AG04449 (cell line): ENCODE measurements around the gene CHST11.

ENCODE experiments used
- CTCF ChIA-PET: fragments of 350-600 bp; formaldehyde crosslinking; extraction: SDS; loops from one replicate; lab custom pipeline; 2021; ENCODE audit warnings: antibody characterized with exemption; lab: Yijun Ruan, JAX
- POLR2A ChIA-PET: fragments of 400-600, 350-600 bp; formaldehyde crosslinking; extraction: SDS; loops from one replicate; lab custom pipeline; 2020; ENCODE audit warnings: antibody characterized with exemption, inconsistent platforms; lab: Yijun Ruan, JAX
- DNase-seq: peaks from one replicate; pipeline ENCODE4 v3.0.0-alpha.2; 2010; ENCODE audit warnings: low read depth, low spot score
- H3K4me3 ChIP-seq: 2 replicates; pipeline ENCODE4 v1.5.1; 2011; ENCODE audit warnings: low read depth, mild to moderate bottlenecking, control low read depth, low read length
- TF ChIP-seq, protein P1 (sequence below): IDR thresholded peaks from one replicate; pipeline ENCODE4 v1.5.1; 2011; ENCODE audit warnings: mild to moderate bottlenecking, moderate library complexity, low read length, control low read depth, inconsistent platforms; ENCODE audit not compliant: insufficient read depth; ENCODE audit errors: missing control alignments

The CHST11 gene

GRCh38 chr12:104626069-104626837, 169.5 kb downstream of the CHST11 start:
- H3K4me3 ChIP-seq, result no peak overlapping the region
- TF ChIP-seq, protein P1, sequence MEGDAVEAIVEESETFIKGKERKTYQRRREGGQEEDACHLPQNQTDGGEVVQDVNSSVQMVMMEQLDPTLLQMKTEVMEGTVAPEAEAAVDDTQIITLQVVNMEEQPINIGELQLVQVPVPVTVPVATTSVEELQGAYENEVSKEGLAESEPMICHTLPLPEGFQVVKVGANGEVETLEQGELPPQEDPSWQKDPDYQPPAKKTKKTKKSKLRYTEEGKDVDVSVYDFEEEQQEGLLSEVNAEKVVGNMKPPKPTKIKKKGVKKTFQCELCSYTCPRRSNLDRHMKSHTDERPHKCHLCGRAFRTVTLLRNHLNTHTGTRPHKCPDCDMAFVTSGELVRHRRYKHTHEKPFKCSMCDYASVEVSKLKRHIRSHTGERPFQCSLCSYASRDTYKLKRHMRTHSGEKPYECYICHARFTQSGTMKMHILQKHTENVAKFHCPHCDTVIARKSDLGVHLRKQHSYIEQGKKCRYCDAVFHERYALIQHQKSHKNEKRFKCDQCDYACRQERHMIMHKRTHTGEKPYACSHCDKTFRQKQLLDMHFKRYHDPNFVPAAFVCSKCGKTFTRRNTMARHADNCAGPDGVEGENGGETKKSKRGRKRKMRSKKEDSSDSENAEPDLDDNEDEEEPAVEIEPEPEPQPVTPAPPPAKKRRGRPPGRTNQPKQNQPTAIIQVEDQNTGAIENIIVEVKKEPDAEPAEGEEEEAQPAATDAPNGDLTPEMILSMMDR, result no peak
- CTCF ChIA-PET, result interaction anchor here (1.0 kb wide), 1 partner anchor 244 kb away, joined by 3 read pairs; no protein-coding TSS in a partner anchor
- POLR2A ChIA-PET, result interaction anchor here (0.7 kb wide), 1 partner anchor 450 kb away, joined by 5 read pairs; no protein-coding TSS in a partner anchor
- no peak for DNase-seq

DNA sequence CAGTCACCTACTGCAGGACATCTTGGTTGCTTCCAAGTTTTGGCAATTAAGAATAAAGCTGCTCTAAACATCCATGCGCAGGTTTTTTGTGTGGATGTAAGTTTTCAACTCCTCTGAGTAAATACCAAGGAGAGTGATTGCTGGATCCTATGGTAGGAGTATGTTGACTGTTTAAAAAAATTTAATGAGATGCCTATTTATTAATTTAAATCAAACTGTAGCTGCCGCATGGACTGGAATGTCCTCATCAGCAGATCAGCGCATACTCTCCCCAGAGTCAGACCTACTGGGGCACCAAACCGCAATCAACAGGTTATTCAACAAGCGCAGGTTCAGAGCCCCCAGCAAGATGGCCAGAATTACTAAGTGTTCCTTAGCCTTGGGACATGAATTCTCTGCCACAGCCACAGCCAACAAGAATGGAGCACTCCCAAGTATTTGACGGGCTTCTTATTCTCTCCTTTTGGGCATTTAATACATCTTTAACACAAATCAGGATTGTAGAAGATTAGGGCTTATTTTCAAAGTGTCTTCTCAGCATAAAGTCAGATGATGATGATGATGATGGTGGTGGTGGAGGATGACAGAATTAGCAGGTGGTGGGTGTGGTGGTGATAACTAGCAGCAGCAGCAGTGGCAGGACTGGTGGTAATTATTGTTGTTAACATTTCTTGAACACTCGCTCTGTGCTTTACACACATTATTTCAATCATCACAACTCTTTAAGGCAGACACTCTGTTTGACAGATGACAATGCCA, 170.7 kb downstream of the CHST11 start:
- TF ChIP-seq, protein P1, result no peak
- CTCF ChIA-PET, result interaction anchor here (0.8 to 1.5 kb wide), 2 partner anchors 10 to 246 kb away, joined by 3 read pairs; no protein-coding TSS in a partner anchor
- DNase-seq, result no peak
- no peak overlapping the region for H3K4me3 ChIP-seq
- POLR2A ChIA-PET, result no interaction called here

- no peak for DNase-seq
- TF ChIP-seq, protein P1, result no peak
- H3K4me3 ChIP-seq, result no peak overlapping the region
- CTCF ChIA-PET, result interaction anchor here (1.5 kb wide), 1 partner anchor 9 kb away, joined by 3 read pairs; no protein-coding TSS in a partner anchor
- POLR2A ChIA-PET, result no interaction called here
These were observed 171.5 kb downstream of the CHST11 start for GRCh38 chr12:104627990-104628830.

- DNase-seq, result no peak
- CTCF ChIA-PET, result interaction anchor here (1.5 kb wide), 1 partner anchor 8 kb away, joined by 3 read pairs; no protein-coding TSS in a partner anchor
These were observed 172.0 kb downstream of the CHST11 start for GRCh38 chr12:104628831-104629135.

GRCh38 chr12:104630230-104630670, 173.5 kb downstream of the CHST11 start:
- POLR2A ChIA-PET, result no interaction called here
- CTCF ChIA-PET, result interaction anchor here (1.0 to 1.4 kb wide), 2 partner anchors 9 to 21 kb away, joined by 3 read pairs; no protein-coding TSS in a partner anchor
- no peak for DNase-seq
- no peak overlapping the region for H3K4me3 ChIP-seq
- TF ChIP-seq, protein P1, result no peak

More at GRCh38 chr12:104628831-104629135, 172.0 kb downstream of the CHST11 start:
- TF ChIP-seq, protein P1, result no peak
- no peak overlapping the region for H3K4me3 ChIP-seq
- POLR2A ChIA-PET, result no interaction called here
